ENCODE data around the gene PGF.

PGF gene

DNA sequence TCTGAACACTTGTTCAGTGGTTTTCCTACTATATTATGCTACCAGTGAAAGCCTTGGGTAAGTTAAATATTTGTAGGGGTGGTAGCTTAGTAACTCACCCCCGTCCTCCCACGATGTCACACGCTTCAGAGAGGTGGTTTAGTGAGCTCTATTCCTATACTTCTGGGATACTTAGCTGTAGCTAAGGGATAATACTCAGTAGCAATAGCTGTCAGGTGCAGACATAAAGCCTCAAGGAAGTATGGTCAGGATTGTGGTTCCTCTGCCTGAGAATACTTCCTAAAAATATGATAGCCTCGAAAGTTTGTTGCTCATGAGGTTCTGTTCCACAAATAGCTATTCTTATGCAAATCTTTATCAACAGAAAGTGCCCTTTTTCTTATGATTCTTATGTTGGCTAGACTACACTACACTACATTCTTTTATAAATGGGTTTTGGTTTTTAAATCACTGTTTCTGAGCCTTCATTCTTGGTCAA lies 61.7 kb downstream of the PGF start:
- H3K4me3 Mint-ChIP-seq, result no peak overlapping the region
- CTCF ChIA-PET, result interaction anchor here (0.8 to 5.7 kb wide), 6 partner anchors 11 to 32 kb away, joined by 3 to 38 read pairs (median 6); no protein-coding TSS in a partner anchor
- peaks cover 78% of the 10 kb centered on the region for H3K36me3 Mint-ChIP-seq
- no peaks in the 10 kb centered on the region for H3K27me3 Mint-ChIP-seq
- DNase-seq, result no peak
- H3K9me3 Mint-ChIP-seq, result no peaks in the 10 kb centered on the region
- no peak overlapping the region for H3K27ac Mint-ChIP-seq
- no peaks in the 10 kb centered on the region for H3K4me1 Mint-ChIP-seq

DNA sequence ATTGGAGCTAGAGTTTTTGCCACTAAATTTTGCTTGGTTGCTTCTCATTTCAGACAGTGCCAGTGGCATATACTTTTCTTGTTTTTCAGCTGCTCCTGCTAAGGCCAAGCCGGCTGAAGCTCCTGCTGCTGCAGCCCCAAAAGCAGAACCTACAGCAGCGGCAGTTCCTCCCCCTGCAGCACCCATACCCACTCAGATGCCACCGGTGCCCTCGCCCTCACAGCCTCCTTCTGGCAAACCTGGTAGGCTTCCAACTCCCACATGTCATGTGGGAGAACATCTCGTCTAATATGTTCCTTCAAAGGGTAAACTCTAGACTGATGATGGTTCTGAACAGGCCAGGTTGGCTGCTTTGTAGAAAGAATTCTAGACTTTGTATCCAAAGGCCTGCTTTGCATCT lies 62.7 kb downstream of the PGF start:
- no peaks in the 10 kb centered on the region for H3K27me3 Mint-ChIP-seq
- peaks cover 79% of the 10 kb centered on the region for H3K36me3 Mint-ChIP-seq
- H3K4me3 Mint-ChIP-seq, result no peak overlapping the region
- H3K27ac Mint-ChIP-seq, result peak overlapping the region; percentile 21
- CTCF ChIA-PET, result interaction anchor here (0.5 to 5.7 kb wide), 5 partner anchors 10 to 670 kb away, joined by 3 to 38 read pairs (median 3); no protein-coding TSS in a partner anchor
- DNase-seq, result no peak
- peaks cover 8% of the 10 kb centered on the region for H3K4me1 Mint-ChIP-seq
- no peaks in the 10 kb centered on the region for H3K9me3 Mint-ChIP-seq

DNA sequence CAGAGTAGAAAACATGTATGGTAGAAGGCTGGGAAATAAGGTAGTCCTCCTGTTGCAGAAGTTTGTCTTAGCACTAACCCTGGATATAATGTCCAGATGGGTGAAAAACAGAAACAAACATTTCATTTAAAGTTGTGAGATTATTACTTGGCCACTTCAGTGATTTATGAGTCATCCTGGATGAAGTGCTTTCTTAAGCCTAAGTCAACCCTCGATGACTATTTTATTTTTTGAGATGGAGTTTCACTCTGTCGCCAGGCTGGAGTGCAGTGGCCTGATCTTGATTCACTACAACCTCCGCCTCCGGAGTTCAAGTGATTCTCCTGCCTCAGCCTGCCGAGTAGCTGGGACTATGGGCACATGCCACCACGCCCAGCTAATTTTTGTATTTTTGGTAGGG lies 63.5 kb downstream of the PGF start:
- Mint-ChIP-seq H3K27me3 (no peaks in the 10 kb centered on the region), H3K4me1 (peaks cover 11% of the 10 kb centered on the region), H3K36me3 (peaks cover 71% of the 10 kb centered on the region), H3K9me3 (no peaks in the 10 kb centered on the region), H3K4me3 (no peak overlapping the region), H3K27ac (no peak overlapping the region)
- CTCF ChIA-PET, result interaction anchor here (1.0 to 3.9 kb wide), 3 partner anchors 9 to 30 kb away, joined by 3 to 32 read pairs (median 17); no protein-coding TSS in a partner anchor
- DNase-seq, result no peak

Data from activated naive CD4-positive, alpha-beta T cell treated with anti-CD3 and anti-CD28 coated beads, Interleukin-2, amount 10 ng/mL, durations not matched to agents 7 days and 5 days (primary cell).